SK-N-SH (cell line): ENCODE measurements around the gene TBC1D5. TPM values are rescaled to one million over a fixed set of nuclear protein-coding genes. Genes with fewer than 3 reads are reported as not detected.
A peak's percentile ranks its signal among the peaks of the same experiment; 100 is the strongest.

ENCODE experiments used
- CTCF ChIA-PET: fragments of 300-600, 350-600 bp; formaldehyde crosslinking; extraction: SDS; loops from one replicate; lab custom pipeline; 2021; lab: Yijun Ruan, JAX
- POLR2A ChIA-PET: fragments of 350-600 bp; sonication (Branson Sonifier 250); formaldehyde crosslinking; extraction: SDS; loops from one replicate; lab custom pipeline; 2020; ENCODE audit warnings: antibody characterized with exemption, inconsistent platforms; lab: Yijun Ruan, JAX
- DNase-seq: peaks from one replicate; pipeline ENCODE4 v3.0.0; 2012
- H2AFZ ChIP-seq: fragments of 200-600 bp; sonication (generic); 2 replicates; pipeline ENCODE4 v1.8.1; 2016; ENCODE audit warnings: antibody characterized with exemption, mild to moderate bottlenecking, low read depth
- H3F3A ChIP-seq: fragments of 200-600 bp; sonication (generic); replicated peaks from 2 replicates; pipeline ENCODE3; 2016; ENCODE audit warnings: antibody characterized with exemption, mild to moderate bottlenecking; ENCODE audit not compliant: insufficient read depth
- H3K27ac ChIP-seq, 2 experiments: fragments of 200-500 bp in 1 of 2; fragments of 200-600 bp in 1 of 2; sonication (Bioruptor generic) in 1 of 2; sonication (generic), shearing (Covaris generic) in 1 of 2; 2 replicates each; pipeline versions ENCODE4 v1.5.1 to v1.6.1; 2014 to 2016; ENCODE audit warnings: low read depth in 2 of 2, inconsistent platforms in 1 of 2, low read length in 1 of 2, mild to moderate bottlenecking in 1 of 2, mixed read lengths in 1 of 2
- H3K27me3 ChIP-seq: fragments of 200-600 bp; sonication (generic), shearing (Covaris generic); 2 replicates; pipeline ENCODE4 v1.6.1; 2016; ENCODE audit warnings: mixed run types; ENCODE audit not compliant: insufficient read depth
- H3K36me3 ChIP-seq, 2 experiments: fragments of 200-500 bp in 1 of 2; fragments of 200-600 bp in 1 of 2; sonication (Bioruptor generic) in 1 of 2; sonication (generic) in 1 of 2; replicated peaks in 1 of 2; 2 replicates each; pipeline versions ENCODE3 to v1.5.1; 2014 to 2016; ENCODE audit warnings: low read length in 1 of 2, mild to moderate bottlenecking in 1 of 2; ENCODE audit not compliant: insufficient read depth in 2 of 2, control insufficient read depth in 1 of 2
- H3K4me1 ChIP-seq, 2 experiments: fragments of 200-500 bp in 1 of 2; fragments of 200-600 bp in 1 of 2; sonication (Bioruptor generic) in 1 of 2; sonication (generic), shearing (Covaris generic) in 1 of 2; 2 replicates each; pipeline versions ENCODE4 v1.5.1 to v1.6.1; 2014 to 2016; ENCODE audit warnings: low read depth in 1 of 2, low read length in 1 of 2, mixed run types in 1 of 2; ENCODE audit not compliant: insufficient read depth in 2 of 2, control insufficient read depth in 1 of 2
- H3K4me2 ChIP-seq: fragments of 200-600 bp; sonication (generic), shearing (Covaris generic); 2 replicates; pipeline ENCODE4 v1.6.1; 2017; ENCODE audit warnings: mixed run types
- H3K4me3 ChIP-seq, 2 experiments: fragments of 200-500 bp in 1 of 2; fragments of 200-600 bp in 1 of 2; sonication (Bioruptor generic) in 1 of 2; sonication (generic), shearing (Covaris generic) in 1 of 2; 2 replicates each; pipeline versions ENCODE4 v1.5.1 to v1.8.1; 2014 to 2016; ENCODE audit warnings: low read depth in 2 of 2, inconsistent platforms in 1 of 2, low read length in 1 of 2, mild to moderate bottlenecking in 1 of 2, mixed read lengths in 1 of 2, moderate library complexity in 1 of 2
- H3K79me2 ChIP-seq: fragments of 200-600 bp; sonication (generic); 2 replicates; pipeline ENCODE4 v1.8.1; 2017; ENCODE audit warnings: mild to moderate bottlenecking; ENCODE audit not compliant: insufficient read depth
- H3K9ac ChIP-seq: fragments of 200-600 bp; sonication (generic); 2 replicates; pipeline ENCODE4 v1.6.1; 2017; ENCODE audit warnings: mixed run types
- H3K9me2 ChIP-seq: fragments of 200-600 bp; sonication (generic); 2 replicates; pipeline ENCODE4 v1.6.1; 2017; ENCODE audit warnings: mixed run types
- H3K9me3 ChIP-seq: fragments of 200-600 bp; sonication (generic); 2 replicates; pipeline ENCODE4 v1.6.1; 2017; ENCODE audit warnings: mixed run types, mild to moderate bottlenecking, moderate library complexity
- H4K20me1 ChIP-seq: fragments of 200-600 bp; sonication (generic); 2 replicates; pipeline ENCODE4 v1.6.1; 2017; ENCODE audit warnings: mild to moderate bottlenecking, mixed run types; ENCODE audit not compliant: insufficient read depth
- ELF1 ChIP-seq: IDR thresholded peaks from 2 replicates; pipeline ENCODE4 v1.4.0; 2012
- EZH2phosphoT487 ChIP-seq: fragments of 200-600 bp; sonication (generic); IDR thresholded peaks from 2 replicates; pipeline ENCODE4 v1.6.1; 2017; ENCODE audit warnings: low read depth, mixed run types, mild to moderate bottlenecking, antibody characterized with exemption, moderate library complexity, borderline replicate concordance
- FOSL2 ChIP-seq: IDR thresholded peaks from 2 replicates; pipeline ENCODE4 v1.4.0; 2012; ENCODE audit warnings: low read depth, mild to moderate bottlenecking, moderate library complexity, borderline replicate concordance
- FOXJ3 ChIP-seq: sonication (generic); formaldehyde crosslinking; IDR thresholded peaks from 2 replicates; pipeline ENCODE4 v1.5.1; 2020; ENCODE audit warnings: mild to moderate bottlenecking, missing genetic modification reagents
- FOXM1 ChIP-seq: IDR thresholded peaks from 2 replicates; pipeline ENCODE4 v1.4.0; 2012; ENCODE audit warnings: low read depth, mild to moderate bottlenecking
- GABPA ChIP-seq: IDR thresholded peaks from 2 replicates; pipeline ENCODE4 v1.4.0; 2012; ENCODE audit warnings: low read depth, mild to moderate bottlenecking
- GATA2 ChIP-seq: sonication (generic); formaldehyde crosslinking; IDR thresholded peaks from 2 replicates; pipeline ENCODE4 v1.5.0; 2020; ENCODE audit warnings: mild to moderate bottlenecking, missing genetic modification reagents
- MAX ChIP-seq: IDR thresholded peaks from 2 replicates; pipeline ENCODE4 v1.4.0; 2012; ENCODE audit warnings: low read depth
- NFIC ChIP-seq: IDR thresholded peaks from 2 replicates; pipeline ENCODE4 v1.4.0; 2012; ENCODE audit warnings: borderline replicate concordance
- POLR2AphosphoS5 ChIP-seq: IDR thresholded peaks from 2 replicates; pipeline ENCODE4 v1.6.1; 2012; ENCODE audit warnings: low read depth, low read length
- SIN3A ChIP-seq: IDR thresholded peaks from 2 replicates; pipeline ENCODE4 v1.6.1; 2012; ENCODE audit warnings: low read depth, mild to moderate bottlenecking, low read length, moderate library complexity, borderline replicate concordance
- SMC3 ChIP-seq: IDR thresholded peaks from 2 replicates; pipeline ENCODE4 v1.6.1; 2012; ENCODE audit warnings: low read depth, low read length, improper control_type of control experiment
- TAF1 ChIP-seq: IDR thresholded peaks from 2 replicates; pipeline ENCODE4 v1.6.1; 2012; ENCODE audit warnings: low read depth, mild to moderate bottlenecking, low read length, moderate library complexity, borderline replicate concordance
- TCF12 ChIP-seq: IDR thresholded peaks from 2 replicates; pipeline ENCODE4 v1.4.0; 2012
- TEAD4 ChIP-seq: IDR thresholded peaks from 2 replicates; pipeline ENCODE4 v1.4.0; 2012; ENCODE audit warnings: mild to moderate bottlenecking, borderline replicate concordance; ENCODE audit not compliant: insufficient read depth
- USF2 ChIP-seq: fragments of 150-350 bp; IDR thresholded peaks from 2 replicates; pipeline ENCODE4 v1.6.1; 2017; ENCODE audit warnings: antibody characterized with exemption, low read length, low read depth, borderline replicate concordance
- WGBS: methylation state at CpG from one replicate; pipeline ENCODE4 v1.1.6; 2017; ENCODE audit warnings: low lambda C conversion rate; 5-methylcytosine and 5-hydroxymethylcytosine counted together
- polyA plus RNA-seq, 3 experiments: library from polyadenylated mRNA; depleted of rRNA; stranded (reverse); fragments of >200 nt; gene quantifications; 2 replicates each; pipeline ENCODE4 v1.2.3, GENCODE V29; 2012
- TF ChIP-seq, protein P1 (sequence below): fragments of 200-600 bp; sonication (generic); IDR thresholded peaks from 2 replicates; pipeline ENCODE4 v1.6.1; 2017; ENCODE audit warnings: antibody characterized with exemption, mild to moderate bottlenecking, moderate library complexity
- TF ChIP-seq, protein P2 (sequence below): IDR thresholded peaks from 2 replicates; pipeline ENCODE4; 2012

Gene TBC1D5
- polyA plus RNA-seq, 1 of the 3 experiments (the other 2 are of a cell fraction), result 19.5 TPM

GRCh38 chr3:17340261-17340660, 402.2 kb downstream of the TBC1D5 start (continued):
- TF ChIP-seq FOXM1 (no peak), ELF1 (no peak)

- CTCF ChIA-PET, result interaction anchor here (0.8 kb wide), 1 partner anchor 17 kb away, joined by 3 read pairs; no protein-coding TSS in a partner anchor
- no peak overlapping the region for H2AFZ ChIP-seq
- H3K27me3 ChIP-seq, result no peaks in the 10 kb centered on the region
- peaks cover 0 to 7% of the 10 kb centered on the region in 2 experiments; a peak in 2 of 4 replicates for H3K4me1 ChIP-seq
- no peak overlapping the region for H3K4me2 ChIP-seq
- no peak overlapping the region for H3K4me3 ChIP-seq
- no peaks in the 10 kb centered on the region for H3K9me2 ChIP-seq
- no peak overlapping the region for H3K9ac ChIP-seq
- no peaks in the 10 kb centered on the region for H4K20me1 ChIP-seq
- H3F3A ChIP-seq, result no peaks in the 10 kb centered on the region
- POLR2A ChIA-PET, result no interaction called here
- no peaks in the 10 kb centered on the region for H3K9me3 ChIP-seq
- H3K36me3 ChIP-seq, result no peaks in the 10 kb centered on the region
- WGBS, result 86% methylated on average over 6 of the region's 6 CpGs
- DNase-seq, result peak; percentile 2
- H3K27ac ChIP-seq, result no peak overlapping the region; a peak in 1 of 4 replicates
- no peak for TF ChIP-seq NFIC
- TF ChIP-seq, protein P1, sequence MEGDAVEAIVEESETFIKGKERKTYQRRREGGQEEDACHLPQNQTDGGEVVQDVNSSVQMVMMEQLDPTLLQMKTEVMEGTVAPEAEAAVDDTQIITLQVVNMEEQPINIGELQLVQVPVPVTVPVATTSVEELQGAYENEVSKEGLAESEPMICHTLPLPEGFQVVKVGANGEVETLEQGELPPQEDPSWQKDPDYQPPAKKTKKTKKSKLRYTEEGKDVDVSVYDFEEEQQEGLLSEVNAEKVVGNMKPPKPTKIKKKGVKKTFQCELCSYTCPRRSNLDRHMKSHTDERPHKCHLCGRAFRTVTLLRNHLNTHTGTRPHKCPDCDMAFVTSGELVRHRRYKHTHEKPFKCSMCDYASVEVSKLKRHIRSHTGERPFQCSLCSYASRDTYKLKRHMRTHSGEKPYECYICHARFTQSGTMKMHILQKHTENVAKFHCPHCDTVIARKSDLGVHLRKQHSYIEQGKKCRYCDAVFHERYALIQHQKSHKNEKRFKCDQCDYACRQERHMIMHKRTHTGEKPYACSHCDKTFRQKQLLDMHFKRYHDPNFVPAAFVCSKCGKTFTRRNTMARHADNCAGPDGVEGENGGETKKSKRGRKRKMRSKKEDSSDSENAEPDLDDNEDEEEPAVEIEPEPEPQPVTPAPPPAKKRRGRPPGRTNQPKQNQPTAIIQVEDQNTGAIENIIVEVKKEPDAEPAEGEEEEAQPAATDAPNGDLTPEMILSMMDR, result no peak
- no peak for TF ChIP-seq SMC3
- no peak for TF ChIP-seq POLR2AphosphoS5
- no peak for TF ChIP-seq TAF1
- no peak for TF ChIP-seq TEAD4
- no peak for TF ChIP-seq USF2
- no peaks in the 10 kb centered on the region for H3K79me2 ChIP-seq
Measured at GRCh38 chr3:17339132-17339575, 403.3 kb downstream of the TBC1D5 start.

DNA sequence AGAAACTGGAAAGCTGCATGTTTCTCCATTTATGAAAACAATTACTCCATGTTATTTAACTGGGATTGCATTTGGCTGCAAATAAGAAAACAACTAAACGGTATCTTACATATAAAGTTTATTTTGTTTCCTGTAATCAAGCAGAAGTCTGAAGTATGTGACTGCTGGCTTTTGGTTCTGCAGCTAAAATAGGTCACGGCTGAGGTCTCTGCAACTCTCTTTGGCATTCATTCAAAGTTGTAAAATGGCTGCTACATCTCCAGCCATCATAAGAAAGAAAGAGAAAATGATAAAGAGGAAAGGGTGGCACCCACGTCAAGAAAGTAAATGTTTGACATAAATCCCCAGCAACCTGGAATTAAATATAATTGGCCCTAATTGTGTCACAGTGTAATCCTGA, 406.1 kb downstream of the TBC1D5 start:
- TF ChIP-seq FOXM1 (no peak), MAX (no peak), TCF12 (no peak), GABPA (no peak), FOSL2 (no peak), POLR2AphosphoS5 (no peak), FOXJ3 (CRISPR knock-in tag) (no peak), SIN3A (no peak), GATA2 (CRISPR knock-in tag) (no peak), TAF1 (no peak), EZH2phosphoT487 (no peak)
- TF ChIP-seq, protein P1, result no peak
- TF ChIP-seq, protein P2, sequence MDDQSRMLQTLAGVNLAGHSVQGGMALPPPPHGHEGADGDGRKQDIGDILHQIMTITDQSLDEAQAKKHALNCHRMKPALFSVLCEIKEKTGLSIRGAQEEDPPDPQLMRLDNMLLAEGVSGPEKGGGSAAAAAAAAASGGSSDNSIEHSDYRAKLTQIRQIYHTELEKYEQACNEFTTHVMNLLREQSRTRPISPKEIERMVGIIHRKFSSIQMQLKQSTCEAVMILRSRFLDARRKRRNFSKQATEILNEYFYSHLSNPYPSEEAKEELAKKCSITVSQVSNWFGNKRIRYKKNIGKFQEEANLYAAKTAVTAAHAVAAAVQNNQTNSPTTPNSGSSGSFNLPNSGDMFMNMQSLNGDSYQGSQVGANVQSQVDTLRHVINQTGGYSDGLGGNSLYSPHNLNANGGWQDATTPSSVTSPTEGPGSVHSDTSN, result no peak
- no peaks in the 10 kb centered on the region for H3F3A ChIP-seq
- no peak overlapping the region for H2AFZ ChIP-seq
- no peak overlapping the region for H3K4me3 ChIP-seq
- no peak overlapping the region for H3K27ac ChIP-seq
- no peaks in the 10 kb centered on the region for H3K36me3 ChIP-seq
- H3K9me3 ChIP-seq, result no peaks in the 10 kb centered on the region
- H3K27me3 ChIP-seq, result no peaks in the 10 kb centered on the region
- H3K9ac ChIP-seq, result no peak overlapping the region
- peaks cover 0 to 7% of the 10 kb centered on the region in 2 experiments; a peak in 2 of 4 replicates for H3K4me1 ChIP-seq
- WGBS, result 73% methylated on average over 3 of the region's 3 CpGs
- no peak for DNase-seq
- H3K9me2 ChIP-seq, result no peaks in the 10 kb centered on the region
- no peak overlapping the region for H3K4me2 ChIP-seq
- CTCF ChIA-PET, result interaction anchor here (1.4 to 1.8 kb wide), 2 partner anchors 55 to 505 kb away, joined by 3 to 5 read pairs; no protein-coding TSS in a partner anchor
- H3K79me2 ChIP-seq, result no peaks in the 10 kb centered on the region
- POLR2A ChIA-PET, result no interaction called here
- no peaks in the 10 kb centered on the region for H4K20me1 ChIP-seq
